Activated CD4-positive, alpha-beta T cell treated with anti-CD3 and anti-CD28 coated beads for 24 hours (primary cell): Measurements from ENCODE around the gene BPIFA1.

ENCODE experiments used
- DNase-seq, 2 donors: peaks; one replicate each; pipeline ENCODE4 v3.0.0-alpha.2; 2020; ENCODE audit warnings: low read depth in 2 of 2

BPIFA1 gene

GRCh38 chr20:33235696-33236095 is at the start of gene BPIFA1:
BPIFA1 (plus strand) TSS chr20:33235996; CDS start chr20:33237712, 1,716 bp downstream.
- DNase-seq, result no peak

GRCh38 chr20:33187491-33187890 is 48.3 kb upstream of the BPIFA1 start:
- no peak for DNase-seq

- no peak for DNase-seq
Measured at GRCh38 chr20:33188421-33188820, 47.4 kb upstream of the BPIFA1 start.

GRCh38 chr20:33191484-33191883 is 44.3 kb upstream of the BPIFA1 start:
- DNase-seq, result no peak

- no peak for DNase-seq
Measured at GRCh38 chr20:33191955-33192354, 43.8 kb upstream of the BPIFA1 start.

- no peak for DNase-seq
Measured at GRCh38 chr20:33192912-33193501, 42.8 kb upstream of the BPIFA1 start.

- DNase-seq, result no peak
Measured at GRCh38 chr20:33199026-33199425, 36.8 kb upstream of the BPIFA1 start.

- DNase-seq, result no peak
Measured at GRCh38 chr20:33202451-33202850, 33.3 kb upstream of the BPIFA1 start.

GRCh38 chr20:33203444-33203843 is 32.4 kb upstream of the BPIFA1 start:
- DNase-seq, result no peak

- DNase-seq, result peak; percentile 6 to 10
Measured at GRCh38 chr20:33209789-33210188, 26.0 kb upstream of the BPIFA1 start.

GRCh38 chr20:33210371-33210770 is 25.4 kb upstream of the BPIFA1 start:
- no peak for DNase-seq

GRCh38 chr20:33211817-33212424 is 23.9 kb upstream of the BPIFA1 start:
- peak in 1 of 2 donors; percentile 1 for DNase-seq

- DNase-seq, result no peak
Measured at GRCh38 chr20:33217052-33217451, 18.7 kb upstream of the BPIFA1 start, which contains the start of gene BPIFA3. BPIFA3 (plus strand) TSS chr20:33217352; CDS start chr20:33217537, 185 bp downstream.

- DNase-seq, result no peak
Measured at GRCh38 chr20:33224399-33224798, 11.4 kb upstream of the BPIFA1 start.

GRCh38 chr20:33229843-33230242 is 6.0 kb upstream of the BPIFA1 start:
- no peak for DNase-seq

GRCh38 chr20:33231237-33231636 is 4.6 kb upstream of the BPIFA1 start:
- DNase-seq, result no peak

- DNase-seq, result no peak
Measured at GRCh38 chr20:33232486-33233072, 3.2 kb upstream of the BPIFA1 start.

GRCh38 chr20:33233129-33233774 is 2.5 kb upstream of the BPIFA1 start:
- DNase-seq, result no peak

GRCh38 chr20:33234050-33234449 is 1.7 kb upstream of the BPIFA1 start:
- no peak for DNase-seq

- no peak for DNase-seq
Measured at GRCh38 chr20:33236351-33236750, 555 bp downstream of the BPIFA1 start.

- DNase-seq, result no peak
Measured at GRCh38 chr20:33237989-33238388, 2.2 kb downstream of the BPIFA1 start.

GRCh38 chr20:33239418-33239817 is 3.6 kb downstream of the BPIFA1 start:
- no peak for DNase-seq
